ENCODE results near the gene SOS2.

The SOS2 gene

DNA sequence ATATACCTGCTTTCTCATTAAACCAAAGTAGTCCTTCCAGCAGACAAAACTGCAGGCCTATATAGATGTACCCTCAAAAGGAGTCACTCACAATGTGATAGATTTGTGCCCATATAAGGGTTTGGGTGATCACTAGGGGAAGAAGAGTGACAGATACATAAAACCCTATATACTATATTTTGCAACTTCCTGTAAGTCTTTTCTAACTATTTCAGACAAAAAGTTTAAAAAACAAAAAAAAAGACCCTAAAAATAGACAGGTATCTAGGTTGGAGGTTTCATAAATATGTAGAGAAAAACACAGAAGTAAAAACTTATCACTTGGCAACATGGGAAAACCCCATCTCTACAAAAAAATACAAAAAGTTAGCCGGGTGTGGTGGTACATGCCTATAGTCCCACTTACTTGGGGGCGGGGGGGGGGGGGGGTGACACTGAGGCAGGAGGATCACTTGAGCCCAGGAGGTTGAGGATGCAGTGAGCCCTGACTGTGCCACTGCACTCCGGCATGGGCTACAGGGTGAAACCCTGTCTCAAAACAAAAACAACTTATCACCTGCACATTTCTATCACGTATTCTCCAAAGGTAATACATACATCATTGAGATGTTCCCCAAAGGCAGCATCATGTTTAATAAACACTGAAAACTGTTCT, 117.9 kb downstream of the SOS2 start:
- no peak for DNase-seq

DNA sequence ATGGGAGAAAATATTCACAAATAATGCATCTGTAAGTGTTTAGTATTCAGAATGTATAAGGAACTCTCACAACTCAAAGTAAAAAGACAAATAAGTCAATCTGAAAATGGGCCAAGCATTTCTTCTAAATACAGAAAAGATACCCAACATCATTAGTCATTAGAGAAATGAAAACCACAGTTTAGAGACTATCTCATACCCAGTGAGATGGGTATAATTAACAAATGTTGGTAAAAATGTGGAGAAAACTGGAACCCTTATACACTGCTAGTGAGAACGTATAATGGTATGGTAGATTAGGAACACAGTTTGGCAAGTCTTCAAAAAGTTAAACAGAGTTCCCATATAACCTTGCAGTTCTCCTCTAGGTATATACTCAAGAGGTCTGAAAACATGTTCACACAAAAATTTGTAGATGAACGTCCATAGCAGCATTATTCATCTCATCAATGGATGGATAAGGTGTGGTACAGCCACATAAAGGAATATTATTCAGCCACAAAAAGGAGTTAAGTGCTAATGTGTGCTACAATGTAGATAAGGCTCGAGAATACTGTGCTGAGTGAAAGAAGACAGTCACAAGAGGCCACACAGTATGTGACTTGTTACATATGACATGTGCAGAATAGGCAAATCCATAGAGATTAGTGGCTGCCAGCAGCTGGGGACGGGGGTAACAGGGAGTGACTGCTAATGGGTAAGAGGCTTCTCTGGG, 120.9 kb downstream of the SOS2 start:
- DNase-seq, result no peak

DNA sequence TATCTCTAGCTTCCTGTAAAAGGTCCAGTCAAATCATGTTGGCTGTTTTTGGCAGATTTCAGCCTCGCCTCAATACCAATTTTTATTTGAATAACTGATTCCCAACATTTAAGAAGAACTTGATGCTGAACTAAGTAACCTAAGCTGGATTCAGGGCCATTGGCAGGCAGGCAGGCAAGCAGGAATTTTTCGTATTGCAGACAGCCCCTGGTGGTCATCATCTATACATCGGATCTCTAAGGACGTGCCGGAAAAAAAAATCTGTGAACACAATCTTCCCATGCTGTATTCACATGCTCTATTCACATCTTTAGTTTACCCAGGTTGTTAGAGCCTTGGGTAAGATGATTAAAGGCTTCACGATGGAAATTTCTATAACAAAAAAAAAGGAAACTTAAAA, 122.0 kb downstream of the SOS2 start:
- peak; percentile 17 for DNase-seq

DNA sequence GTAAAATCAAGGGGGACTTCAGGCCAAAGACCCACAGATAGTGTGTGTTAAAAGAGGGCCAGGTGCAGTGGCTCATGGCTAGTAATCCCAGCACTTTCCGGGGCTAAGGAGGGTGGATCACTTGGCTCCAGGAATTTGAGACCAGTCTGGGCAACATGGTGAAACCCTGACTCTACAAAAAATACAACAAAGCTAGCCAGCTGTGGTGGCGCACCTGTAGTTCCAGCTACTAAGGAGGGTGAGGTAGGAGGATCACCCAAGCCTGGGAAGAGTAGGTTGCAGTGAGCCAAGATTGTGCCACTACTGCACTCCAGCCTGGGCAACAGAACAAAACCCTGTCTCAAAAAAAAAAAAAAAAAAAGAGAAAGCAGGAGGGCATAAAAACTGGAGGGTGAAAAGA, 123.5 kb downstream of the SOS2 start:
- no peak for DNase-seq

DNA sequence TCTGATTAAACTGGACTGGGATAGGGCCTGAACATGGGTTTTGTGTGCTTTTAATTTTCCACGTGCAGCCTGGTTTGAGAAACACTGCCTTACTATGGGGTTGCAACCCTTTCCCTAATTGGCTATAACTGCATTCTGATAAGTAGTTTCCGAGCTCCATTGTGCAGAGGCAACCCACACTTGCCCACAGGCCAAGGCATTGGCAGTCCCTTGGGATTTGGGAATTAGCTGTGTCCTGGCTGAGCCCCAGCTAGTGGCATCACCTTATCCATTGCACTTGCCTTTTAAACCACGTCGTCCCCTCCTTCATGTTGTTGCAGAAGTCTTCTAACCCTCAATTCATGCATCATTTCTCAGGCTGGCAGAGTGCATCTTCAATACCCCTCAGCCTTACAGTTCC, 125.2 kb downstream of the SOS2 start:
- no peak for DNase-seq

DNA sequence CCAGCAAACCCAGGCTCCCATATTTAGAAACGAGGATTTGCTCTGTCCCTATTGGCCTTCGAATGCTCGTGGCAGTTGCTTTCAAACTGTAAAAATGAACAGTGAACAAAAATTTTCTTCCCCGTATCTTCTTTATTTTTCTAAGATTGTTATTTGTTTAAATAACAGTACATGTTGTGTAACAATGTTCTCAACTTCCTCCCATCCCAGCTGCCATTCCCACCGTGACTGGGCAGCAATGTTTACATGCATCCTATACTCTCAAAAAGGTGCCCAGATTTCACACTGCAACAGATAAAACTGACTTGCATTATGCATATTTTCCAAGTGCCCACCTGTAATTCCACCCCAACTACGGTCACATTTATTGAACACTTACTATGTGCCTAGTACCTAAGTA, 127.8 kb downstream of the SOS2 start:
- no peak for DNase-seq

DNA sequence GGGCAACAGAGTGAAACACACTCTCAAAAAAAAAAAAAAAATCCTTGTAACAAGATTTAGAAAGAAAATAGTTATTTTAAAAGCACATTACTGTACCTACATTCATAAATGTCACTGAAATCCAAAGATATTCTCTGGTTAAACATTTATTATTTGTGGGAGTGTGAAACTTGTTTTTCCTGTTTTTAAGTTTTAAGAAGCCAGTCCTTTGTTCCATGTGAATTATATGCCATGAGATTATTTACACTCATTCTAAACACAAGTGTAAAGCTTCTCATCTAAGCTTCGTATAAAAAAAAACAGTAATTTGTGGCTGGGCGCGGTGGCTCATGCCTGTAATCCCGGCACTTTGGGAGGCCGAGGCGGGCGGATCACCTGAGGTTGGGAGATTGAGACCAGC, 130.0 kb downstream of the SOS2 start:
- DNase-seq, result no peak

DNA sequence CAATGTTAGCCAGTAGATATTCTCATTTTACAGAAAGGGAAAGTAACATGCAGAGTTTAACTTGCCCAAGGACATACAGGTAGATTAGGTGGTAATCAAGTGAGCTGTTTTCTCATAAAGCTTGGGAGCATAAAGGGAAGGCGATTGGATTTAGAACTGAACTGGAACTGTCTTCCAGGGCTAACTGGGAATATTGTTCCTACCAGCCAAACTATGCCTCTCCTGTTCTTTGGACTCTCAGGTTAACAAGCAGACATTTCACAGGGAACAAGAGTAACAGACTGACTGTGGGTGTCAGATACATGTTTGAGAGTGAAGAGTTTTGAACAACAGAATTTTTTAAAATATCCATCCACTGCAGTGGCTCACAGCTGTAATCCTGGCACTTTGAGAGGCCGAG, 130.6 kb downstream of the SOS2 start:
- no peak for DNase-seq

DNA sequence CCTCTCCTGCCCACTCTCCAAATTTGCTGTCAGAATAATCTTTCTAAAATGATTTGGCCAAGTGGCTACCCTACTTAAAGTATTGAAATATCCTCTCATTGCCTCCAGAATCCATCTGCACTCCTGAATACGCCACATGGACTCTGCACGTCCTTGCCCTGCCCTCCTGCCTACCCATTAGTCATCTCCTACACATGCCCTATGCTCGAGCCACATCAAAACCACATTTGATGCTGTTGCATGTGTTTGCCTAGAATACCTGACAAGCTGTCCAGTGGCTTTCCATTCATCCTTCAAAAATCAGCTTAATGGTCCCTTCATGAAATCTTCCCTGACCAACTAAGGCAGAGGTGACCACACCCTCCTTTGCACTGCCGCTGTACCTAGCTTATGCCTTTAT, 132.0 kb downstream of the SOS2 start:
- DNase-seq, result no peak

DNA sequence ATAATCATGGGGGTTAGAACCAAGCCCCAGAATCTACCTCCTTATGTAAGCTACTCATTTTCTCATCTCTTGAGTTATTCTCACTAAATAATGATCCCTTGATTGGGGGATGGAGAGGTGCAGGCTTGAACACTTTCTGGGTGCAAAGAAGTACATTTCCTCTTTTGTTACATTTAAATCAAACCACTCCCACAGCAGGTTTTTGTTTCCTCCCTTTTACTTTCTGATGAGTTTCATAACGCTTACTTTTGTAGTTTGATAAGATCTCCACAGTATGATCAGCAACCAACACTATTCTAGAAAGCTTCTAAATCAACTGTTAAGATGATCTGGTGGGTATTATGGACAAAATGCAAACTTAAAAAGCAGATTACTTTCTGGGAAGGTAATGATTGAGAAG, 135.5 kb downstream of the SOS2 start:
- no peak for DNase-seq

DNA sequence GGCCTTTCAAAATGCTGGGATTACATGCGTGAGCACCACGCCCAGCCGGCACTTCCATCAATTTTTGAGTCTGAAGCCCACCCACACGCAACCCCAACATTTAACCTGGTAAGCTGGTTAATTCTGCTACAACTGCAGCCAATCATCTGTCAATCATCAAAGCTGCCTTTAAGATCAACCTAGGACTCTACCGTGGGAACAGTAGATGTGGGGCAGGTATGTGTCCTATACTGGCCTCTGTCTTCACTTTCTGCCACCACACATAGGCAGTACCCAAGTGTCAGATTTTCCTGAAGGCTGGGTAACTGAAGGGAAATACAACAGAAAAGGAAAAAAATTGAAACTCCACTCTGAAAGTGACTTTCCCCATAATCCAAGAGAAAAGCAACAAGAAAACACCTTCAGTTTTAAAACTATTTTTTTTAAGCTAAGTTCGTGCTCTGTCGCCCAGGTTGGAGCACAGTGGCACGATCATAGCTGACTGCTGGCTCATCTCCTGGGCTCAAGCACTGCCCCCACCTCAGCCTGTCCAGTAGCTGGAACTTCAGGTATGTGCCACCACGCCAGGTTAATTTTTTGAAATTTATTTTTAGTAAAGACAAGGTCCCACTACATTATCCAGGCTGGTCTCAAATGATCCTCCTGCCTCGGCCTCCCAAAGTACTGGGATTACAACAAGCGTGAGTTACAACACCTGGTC, 137.2 kb downstream of the SOS2 start:
- no peak for DNase-seq

DNA sequence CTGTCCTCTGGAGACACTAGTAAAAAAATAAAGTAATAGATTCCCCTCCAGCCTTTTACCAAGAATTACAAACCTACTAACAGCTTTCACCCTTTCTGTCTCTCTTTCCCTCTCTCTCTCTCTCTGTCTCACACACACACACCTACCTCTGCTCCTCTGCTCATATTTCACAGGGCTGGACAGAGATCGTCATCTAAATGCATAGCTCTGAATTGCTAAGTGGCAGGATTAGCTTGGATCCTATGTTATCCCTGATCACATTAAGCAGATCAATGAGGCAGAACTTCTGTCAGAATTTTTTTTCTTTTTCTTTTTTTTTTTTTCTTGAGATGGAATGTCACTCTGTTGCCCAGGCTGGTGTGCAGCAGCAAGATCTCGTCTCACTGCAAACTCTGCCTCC, 137.9 kb downstream of the SOS2 start:
- DNase-seq, result no peak

DNA sequence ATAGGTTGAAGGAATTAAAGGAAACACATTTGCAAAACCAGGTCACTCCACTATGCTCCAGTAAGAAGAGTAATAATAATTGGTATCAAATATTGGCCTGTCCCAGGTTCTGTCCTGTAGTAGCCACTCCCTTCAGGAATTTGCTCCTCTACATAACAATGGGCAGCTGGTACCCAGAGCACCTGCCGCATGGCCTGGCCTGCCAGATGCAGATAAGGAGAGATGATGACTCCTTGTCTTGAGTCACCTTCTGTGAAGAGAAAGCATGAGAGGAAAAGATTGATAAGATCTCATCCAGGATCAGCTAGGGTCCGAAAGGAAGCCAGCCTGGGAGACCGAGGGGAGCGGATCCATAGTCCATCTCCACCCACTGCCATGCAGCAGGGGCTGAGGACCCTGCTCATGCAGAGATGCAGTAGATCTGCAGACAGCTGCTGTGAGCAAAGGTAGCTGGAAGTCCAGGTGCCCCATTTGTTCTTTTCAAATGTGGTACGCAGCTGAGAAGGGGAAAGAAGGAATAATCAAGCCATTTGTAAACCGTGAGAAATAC, 139.3 kb downstream of the SOS2 start:
- no peak for DNase-seq

DNA sequence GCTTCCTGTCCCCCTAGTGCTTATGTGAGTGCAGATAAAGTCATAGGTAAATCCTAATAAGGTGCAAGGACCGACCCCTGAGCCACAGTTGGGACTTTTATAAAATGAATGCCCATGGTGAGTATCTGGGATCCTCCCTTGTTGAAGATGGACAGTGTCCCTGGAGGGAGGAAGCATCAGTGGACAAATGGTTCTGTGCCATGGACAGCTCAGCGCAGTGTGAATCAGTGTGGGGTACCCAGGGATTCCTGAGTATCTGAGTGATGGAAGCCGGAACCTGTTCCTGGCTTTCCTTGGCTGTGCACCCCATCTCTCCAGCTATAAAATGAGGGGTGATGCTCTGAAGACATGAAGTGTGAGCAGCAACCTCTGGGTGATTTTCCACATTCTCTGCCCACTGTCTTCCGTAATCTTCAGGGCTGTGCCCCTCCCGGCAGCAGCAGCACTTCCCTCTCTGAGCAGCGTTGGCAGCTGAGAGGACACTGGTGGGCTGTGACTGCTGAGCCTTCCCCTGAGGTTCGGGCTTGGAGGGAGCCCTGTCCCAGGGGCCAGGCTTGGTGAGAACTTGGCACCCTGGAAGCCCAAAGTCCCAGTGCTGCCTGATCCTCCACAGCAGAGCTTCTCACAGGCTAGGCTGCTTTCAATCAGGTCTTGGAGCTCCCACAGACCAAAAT, 140.0 kb downstream of the SOS2 start:
- DNase-seq, result no peak

DNA sequence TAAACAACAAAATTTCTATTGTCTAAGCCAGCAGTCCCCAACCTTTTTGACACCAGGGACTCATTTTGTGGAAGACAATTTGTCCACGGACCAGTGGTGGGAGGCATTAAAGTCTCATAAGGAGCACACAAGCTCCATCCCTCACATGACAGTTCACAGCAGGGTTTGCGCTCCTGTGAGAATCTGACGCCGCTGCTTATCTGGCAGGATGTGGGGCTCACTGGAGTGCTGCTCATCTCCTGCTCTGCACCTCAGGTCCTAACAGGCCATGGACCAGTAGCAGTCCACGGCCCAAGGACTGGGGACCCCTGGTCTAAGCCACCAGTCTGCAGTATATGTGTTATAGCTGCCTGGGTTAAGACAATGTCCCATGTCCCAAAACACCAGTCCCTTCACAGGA, 142.2 kb downstream of the SOS2 start:
- DNase-seq, result no peak

DNA sequence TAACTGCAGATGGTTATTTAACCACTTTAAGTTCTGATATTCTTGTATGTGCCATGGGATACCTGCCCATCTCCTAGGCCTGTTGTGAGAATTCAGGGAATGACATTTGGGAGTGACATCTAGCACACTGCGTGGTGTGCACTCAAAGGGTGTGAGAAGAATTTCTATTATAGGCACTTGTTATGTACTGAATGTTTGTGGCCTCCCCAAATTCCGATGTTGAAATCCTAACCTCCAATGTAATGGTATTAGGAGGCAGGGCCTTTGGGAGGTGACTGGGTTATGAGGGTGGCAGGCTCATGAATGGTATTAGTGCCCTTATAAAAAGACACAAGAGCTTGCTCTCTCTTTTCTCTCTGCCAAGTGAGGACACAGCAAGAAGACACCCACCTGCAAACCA, 142.6 kb downstream of the SOS2 start:
- DNase-seq, result no peak

DNA sequence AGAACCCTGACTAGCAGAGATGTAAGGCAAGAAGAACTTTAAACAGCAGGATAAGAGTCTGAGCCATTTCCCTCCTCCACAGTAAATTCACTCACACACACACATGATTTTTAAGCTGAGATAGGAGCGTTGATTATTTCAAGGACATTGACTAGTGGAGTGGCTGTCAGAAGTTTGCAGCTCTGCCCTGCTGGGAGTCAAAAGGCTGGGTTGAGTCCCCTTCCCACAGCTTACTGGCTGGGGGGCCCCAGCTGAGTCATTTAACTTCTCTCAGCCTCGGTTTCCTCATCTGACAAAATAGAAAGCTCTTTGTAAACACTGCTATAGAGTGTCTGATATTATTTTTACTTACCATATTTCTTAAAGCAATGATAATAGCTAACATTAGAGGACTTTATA, 143.3 kb downstream of the SOS2 start:
- no peak for DNase-seq

DNA sequence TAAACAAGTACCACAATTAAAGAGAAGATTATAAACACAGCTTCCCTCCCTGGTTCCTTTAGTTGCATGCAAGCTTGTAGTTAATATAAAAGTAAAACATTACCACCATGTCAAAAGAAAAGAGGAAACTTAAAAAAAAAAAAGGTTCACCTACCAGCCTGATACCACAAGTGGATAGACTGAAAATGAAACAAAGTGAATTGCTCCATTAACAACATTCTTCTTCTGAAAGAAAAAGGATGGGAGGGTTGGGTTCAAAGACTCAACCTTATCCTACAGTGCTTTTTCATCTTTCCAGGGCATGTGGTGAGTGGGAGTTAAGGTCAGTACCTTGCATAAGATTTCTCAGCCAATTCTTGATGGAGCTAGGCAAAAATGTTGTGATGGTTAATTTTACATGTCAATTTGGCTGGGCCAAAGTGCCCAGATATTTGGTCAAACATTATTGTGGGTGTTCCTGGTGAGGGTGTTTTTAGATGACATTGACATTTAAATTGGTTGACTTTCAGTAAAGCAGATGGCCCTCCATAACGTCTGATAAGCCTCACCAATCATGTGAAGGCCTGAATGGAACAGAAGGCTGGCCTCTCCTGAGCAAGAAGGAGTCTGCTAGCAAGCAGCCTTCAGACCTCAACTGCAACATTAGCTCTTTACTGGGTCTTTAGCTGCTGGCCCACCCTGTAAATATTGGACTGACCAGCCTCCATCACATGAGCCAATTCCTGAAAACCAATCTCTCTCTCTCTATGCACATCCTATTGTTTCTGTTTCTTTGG, 143.8 kb downstream of the SOS2 start:
- no peak for DNase-seq

DNA sequence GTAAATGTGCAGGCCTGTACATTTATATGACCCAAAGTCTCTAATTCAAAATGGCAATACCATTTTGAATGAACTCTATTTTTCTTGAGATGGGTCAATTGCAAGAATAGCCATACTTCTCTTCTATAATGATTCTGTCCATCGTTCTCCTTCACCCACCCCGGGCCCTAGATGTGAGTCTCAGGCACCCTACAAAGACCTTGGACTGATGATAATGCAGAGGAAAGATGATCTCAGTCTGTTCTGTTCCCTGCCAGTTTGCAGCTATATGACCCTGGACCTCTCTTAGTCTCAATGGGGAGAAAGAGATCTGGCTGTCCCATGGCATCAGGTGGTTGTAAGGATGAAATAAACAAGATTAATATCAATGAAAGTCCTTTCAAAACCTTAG, 145.1 kb downstream of the SOS2 start:
- no peak for DNase-seq

DNA sequence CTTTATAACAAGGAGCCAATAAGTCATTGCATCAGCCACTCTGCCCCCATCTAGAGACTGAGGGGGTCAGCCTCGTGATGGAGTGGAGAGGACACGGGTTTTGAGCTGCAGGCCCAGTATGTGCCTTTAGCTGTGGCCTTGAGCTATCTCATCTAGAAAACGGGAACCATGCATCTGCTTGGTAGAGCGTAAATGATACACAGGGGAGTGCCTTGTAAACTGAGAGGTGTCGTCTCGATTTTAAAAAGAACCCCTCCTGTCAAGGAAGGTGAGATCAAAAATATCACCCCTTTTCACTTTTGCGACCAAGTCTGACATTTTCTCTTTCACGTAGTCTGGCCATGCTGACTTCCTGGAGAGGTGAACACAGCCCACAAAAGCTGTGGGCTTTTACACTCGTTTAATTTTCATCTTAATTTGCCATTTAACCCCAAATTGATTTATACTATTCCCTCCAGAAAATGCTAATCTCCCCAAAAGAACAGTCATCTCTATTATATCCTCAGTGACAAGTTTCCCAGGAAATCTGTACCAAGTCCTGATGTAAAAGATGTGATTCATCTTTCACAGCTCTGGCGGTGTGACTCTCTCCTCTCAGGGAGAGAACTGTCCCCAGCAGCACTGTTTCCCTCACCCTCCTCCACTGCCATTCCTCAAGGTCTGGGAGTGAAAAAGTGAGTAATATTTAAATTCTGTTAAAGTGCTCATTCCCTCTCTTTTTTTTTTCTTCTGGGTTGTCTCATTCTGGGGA, 145.6 kb downstream of the SOS2 start:
- peak; percentile 71 for DNase-seq

DNA sequence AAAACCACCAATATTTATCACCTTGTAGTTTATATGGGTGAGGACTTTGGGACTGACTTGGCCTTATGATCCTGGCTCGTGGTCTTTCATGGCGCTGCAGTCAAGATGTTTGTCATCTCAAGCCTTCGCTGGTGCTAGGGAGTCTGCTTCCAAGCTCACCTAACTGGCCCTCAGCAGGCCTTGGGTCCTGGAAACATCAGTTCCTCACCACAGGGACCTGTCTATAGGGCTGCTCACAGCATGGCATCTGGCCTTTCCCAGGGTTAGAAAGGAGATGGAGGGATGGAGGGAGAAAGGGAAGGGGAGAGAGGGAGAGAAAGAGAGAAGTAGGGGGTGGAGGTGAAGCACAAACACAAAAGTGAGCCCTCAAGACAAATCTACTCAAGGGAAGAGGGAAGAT, 146.7 kb downstream of the SOS2 start:
- DNase-seq, result no peak

All from fibroblast of upper back skin (primary cell).